Ectodermal cell (in vitro differentiated cells): ENCODE results near the gene SPINT2.
"Not testable (repeated sequence)": the region's sequence is repeated elsewhere in the genome, so short reads cannot be mapped to it uniquely, and the experiment has no call there.

Experiments
- H3K27ac ChIP-seq: 2 replicates; pipeline ENCODE4 v1.7.0; 2013; ENCODE audit warnings: mild to moderate bottlenecking, low read depth, low read length; ENCODE audit not compliant: insufficient read depth, poor library complexity, severe bottlenecking
- H3K27me3 ChIP-seq: 2 replicates; pipeline ENCODE4 v1.7.0; 2013; ENCODE audit warnings: mild to moderate bottlenecking, low read length; ENCODE audit not compliant: insufficient read depth, control insufficient read depth, poor library complexity, severe bottlenecking
- H3K36me3 ChIP-seq: one replicate; pipeline ENCODE4 v1.7.0; 2013; ENCODE audit warnings: low read length; ENCODE audit not compliant: control insufficient read depth, insufficient read depth
- H3K4me1 ChIP-seq: one replicate; pipeline ENCODE4 v1.7.0; 2013; ENCODE audit warnings: low read length; ENCODE audit not compliant: control insufficient read depth, insufficient read depth
- H3K4me3 ChIP-seq: 2 replicates; pipeline ENCODE4 v1.7.0; 2013; ENCODE audit warnings: low read depth, low read length, control low read depth; ENCODE audit not compliant: insufficient read depth
- H3K9me3 ChIP-seq: 2 replicates; pipeline ENCODE4 v1.7.0; 2013; ENCODE audit warnings: mild to moderate bottlenecking, low read length, moderate library complexity; ENCODE audit not compliant: control insufficient read depth
- WGBS, 2 experiments: methylation state at CpG; one replicate each; pipeline ENCODE4 v1.1.7; 2013; ENCODE audit warnings: missing lambda C conversion rate in 2 of 2; 5-methylcytosine and 5-hydroxymethylcytosine counted together

Gene SPINT2

GRCh38 chr19:38224863-38225218 lies 39.5 kb upstream of the SPINT2 start:
- H3K36me3 ChIP-seq, H3K4me1 ChIP-seq, H3K9me3 ChIP-seq, H3K4me3 ChIP-seq, H3K27ac ChIP-seq: not testable (repeated sequence)
- WGBS, 2 experiments = 93 to 96% methylated on average over 5 of the region's 6 CpGs
- peaks cover 29% of the 10 kb centered on the region for H3K27me3 ChIP-seq

GRCh38 chr19:38227287-38228004 lies 36.9 kb upstream of the SPINT2 start:
- no peaks in the 10 kb centered on the region for H3K36me3 ChIP-seq
- no peak overlapping the region for H3K4me3 ChIP-seq
- H3K4me1 ChIP-seq = peaks cover 5% of the 10 kb centered on the region
- H3K27ac ChIP-seq = no peak overlapping the region
- H3K9me3 ChIP-seq = no peaks in the 10 kb centered on the region
- WGBS, 2 experiments = 38 to 45% methylated on average over 11 of the region's 11 CpGs
- H3K27me3 ChIP-seq = peaks cover 47% of the 10 kb centered on the region

GRCh38 chr19:38228005-38228377 lies 36.4 kb upstream of the SPINT2 start:
- no peaks in the 10 kb centered on the region for H3K36me3 ChIP-seq
- no peak overlapping the region for H3K27ac ChIP-seq
- H3K4me1 ChIP-seq = peaks cover 5% of the 10 kb centered on the region
- 2 to 5% methylated on average over 11 to 12 of the region's 16 CpGs for WGBS, 2 experiments
- H3K9me3 ChIP-seq = no peaks in the 10 kb centered on the region
- H3K4me3 ChIP-seq = no peak overlapping the region
- H3K27me3 ChIP-seq = peaks cover 47% of the 10 kb centered on the region

GRCh38 chr19:38228491-38229439 lies 35.6 kb upstream of the SPINT2 start:
- H3K27ac ChIP-seq = no peak overlapping the region
- H3K4me1 ChIP-seq = peaks cover 5% of the 10 kb centered on the region
- no peaks in the 10 kb centered on the region for H3K9me3 ChIP-seq
- H3K27me3 ChIP-seq = peaks cover 47% of the 10 kb centered on the region
- no peaks in the 10 kb centered on the region for H3K36me3 ChIP-seq
- 1% methylated on average over 80 of the region's 80 CpGs for WGBS, 2 experiments
- peak overlapping the region; percentile 56 for H3K4me3 ChIP-seq

- H3K4me3 ChIP-seq = peak overlapping the region; percentile 56
- peaks cover 47% of the 10 kb centered on the region for H3K27me3 ChIP-seq
- H3K27ac ChIP-seq = no peak overlapping the region
- no peaks in the 10 kb centered on the region for H3K36me3 ChIP-seq
- 0 to 1% methylated on average over 54 of the region's 54 CpGs for WGBS, 2 experiments
- no peaks in the 10 kb centered on the region for H3K9me3 ChIP-seq
- H3K4me1 ChIP-seq = peaks cover 5% of the 10 kb centered on the region
Measured at GRCh38 chr19:38229585-38230073, 34.7 kb upstream of the SPINT2 start.

- peaks cover 47% of the 10 kb centered on the region for H3K27me3 ChIP-seq
- H3K9me3 ChIP-seq, H3K27ac ChIP-seq, H3K4me1 ChIP-seq, H3K36me3 ChIP-seq, H3K4me3 ChIP-seq: not testable (repeated sequence)
- 82 to 89% methylated on average over 1 to 3 of the region's 3 CpGs for WGBS, 2 experiments
Measured at GRCh38 chr19:38230506-38231133, 33.8 kb upstream of the SPINT2 start.

GRCh38 chr19:38231918-38232317 lies 32.5 kb upstream of the SPINT2 start:
- H3K9me3 ChIP-seq = no peaks in the 10 kb centered on the region
- WGBS, 2 experiments = 88% methylated on average over 7 of the region's 7 CpGs

GRCh38 chr19:38233740-38234251 lies 30.6 kb upstream of the SPINT2 start:
- no peaks in the 10 kb centered on the region for H3K4me1 ChIP-seq
- H3K27me3 ChIP-seq = peaks cover 23% of the 10 kb centered on the region
- H3K27ac ChIP-seq = no peak overlapping the region
- 22 to 24% methylated on average over 7 of the region's 7 CpGs for WGBS, 2 experiments
- no peaks in the 10 kb centered on the region for H3K36me3 ChIP-seq
- no peak overlapping the region for H3K4me3 ChIP-seq
- H3K9me3 ChIP-seq = no peaks in the 10 kb centered on the region

More at GRCh38 chr19:38231918-38232317, 32.5 kb upstream of the SPINT2 start:
- H3K27ac ChIP-seq = no peak overlapping the region
- H3K27me3 ChIP-seq = peaks cover 39% of the 10 kb centered on the region
- peaks cover 5% of the 10 kb centered on the region for H3K4me1 ChIP-seq
- H3K36me3 ChIP-seq = no peaks in the 10 kb centered on the region
- no peak overlapping the region for H3K4me3 ChIP-seq

- Histone ChIP-seq H3K9me3 (no peaks in the 10 kb centered on the region), H3K36me3 (no peaks in the 10 kb centered on the region), H3K27ac (no peak overlapping the region), H3K27me3 (peaks cover 18% of the 10 kb centered on the region), H3K4me1 (no peaks in the 10 kb centered on the region), H3K4me3 (no peak overlapping the region)
- WGBS, 2 experiments = 95% methylated on average over 4 of the region's 4 CpGs
Measured at GRCh38 chr19:38234615-38235014, 29.8 kb upstream of the SPINT2 start.

- Histone ChIP-seq H3K27ac (no peak overlapping the region), H3K4me3 (no peak overlapping the region), H3K27me3 (peaks cover 4% of the 10 kb centered on the region), H3K36me3 (no peaks in the 10 kb centered on the region), H3K4me1 (no peaks in the 10 kb centered on the region), H3K9me3 (no peaks in the 10 kb centered on the region)
- WGBS, 2 experiments = 87 to 92% methylated on average over 8 of the region's 8 CpGs
Measured at GRCh38 chr19:38239816-38240215, 24.6 kb upstream of the SPINT2 start.
